H1 (cell line): Measurements from ENCODE around the gene ITGB8. TPM values are rescaled to one million over a fixed set of nuclear protein-coding genes. Genes with fewer than 3 reads are reported as not detected.

Experiments used
- polyA plus RNA-seq, 7 experiments: library from polyadenylated mRNA; depleted of rRNA in 3 of 7; stranded (reverse) in 5 of 7; unstranded in 2 of 7; fragments of >200 nt in 5 of 7; fragments of 200-250 nt in 2 of 7; gene quantifications; 1 replicate in 5 of 7; 2 replicates in 1 of 7; 4 replicates in 1 of 7; pipeline versions ENCODE4 v1.2.1 to v1.2.3, GENCODE V29; 2011 to 2013; ENCODE audit warnings: missing spikeins in 2 of 7, mixed read lengths in 2 of 7
- total RNA-seq: library from RNA; stranded (reverse); fragmentation: NEBNext Ultra II Directional; extraction: Animal tissue kit (Norgen Biotek cat#: 25700); gene quantifications from 2 replicates; pipeline ENCODE4 v1.2.1, GENCODE V29; 2021
- TF ChIP-seq, protein P1 (sequence below): fragments of 300-600 bp; sonication (generic); IDR thresholded peaks from 2 replicates; pipeline ENCODE4 v1.7.1; 2012; ENCODE audit warnings: low read length, moderate library complexity, mild to moderate bottlenecking, inconsistent platforms; ENCODE audit not compliant: insufficient replicate concordance

The ITGB8 gene
- total and polyA plus RNA-seq, 2 of the 8 experiments (the other 6 are each of a cell fraction or from before 2014, with no cell fraction given): 1.2 to 3.6 TPM

DNA sequence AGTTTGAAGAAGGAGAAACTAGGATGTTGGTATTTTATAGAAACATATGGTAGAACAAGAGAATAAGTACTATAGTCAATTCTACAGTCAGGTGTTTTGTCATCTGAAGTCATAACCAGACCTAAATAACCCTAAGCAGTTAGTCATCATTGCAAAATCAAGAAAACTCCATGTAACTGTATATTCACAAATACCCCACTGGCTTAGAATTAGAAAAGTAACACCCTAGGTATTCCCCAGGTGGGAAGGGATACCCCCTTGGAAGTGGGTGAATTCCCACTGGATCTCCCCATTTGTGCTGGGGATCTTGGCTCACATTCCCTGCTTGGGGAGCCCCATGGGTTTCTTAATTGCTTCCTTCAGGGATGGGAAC, 45.9 kb upstream of the ITGB8 start (continued):
- TF ChIP-seq, protein P1, sequence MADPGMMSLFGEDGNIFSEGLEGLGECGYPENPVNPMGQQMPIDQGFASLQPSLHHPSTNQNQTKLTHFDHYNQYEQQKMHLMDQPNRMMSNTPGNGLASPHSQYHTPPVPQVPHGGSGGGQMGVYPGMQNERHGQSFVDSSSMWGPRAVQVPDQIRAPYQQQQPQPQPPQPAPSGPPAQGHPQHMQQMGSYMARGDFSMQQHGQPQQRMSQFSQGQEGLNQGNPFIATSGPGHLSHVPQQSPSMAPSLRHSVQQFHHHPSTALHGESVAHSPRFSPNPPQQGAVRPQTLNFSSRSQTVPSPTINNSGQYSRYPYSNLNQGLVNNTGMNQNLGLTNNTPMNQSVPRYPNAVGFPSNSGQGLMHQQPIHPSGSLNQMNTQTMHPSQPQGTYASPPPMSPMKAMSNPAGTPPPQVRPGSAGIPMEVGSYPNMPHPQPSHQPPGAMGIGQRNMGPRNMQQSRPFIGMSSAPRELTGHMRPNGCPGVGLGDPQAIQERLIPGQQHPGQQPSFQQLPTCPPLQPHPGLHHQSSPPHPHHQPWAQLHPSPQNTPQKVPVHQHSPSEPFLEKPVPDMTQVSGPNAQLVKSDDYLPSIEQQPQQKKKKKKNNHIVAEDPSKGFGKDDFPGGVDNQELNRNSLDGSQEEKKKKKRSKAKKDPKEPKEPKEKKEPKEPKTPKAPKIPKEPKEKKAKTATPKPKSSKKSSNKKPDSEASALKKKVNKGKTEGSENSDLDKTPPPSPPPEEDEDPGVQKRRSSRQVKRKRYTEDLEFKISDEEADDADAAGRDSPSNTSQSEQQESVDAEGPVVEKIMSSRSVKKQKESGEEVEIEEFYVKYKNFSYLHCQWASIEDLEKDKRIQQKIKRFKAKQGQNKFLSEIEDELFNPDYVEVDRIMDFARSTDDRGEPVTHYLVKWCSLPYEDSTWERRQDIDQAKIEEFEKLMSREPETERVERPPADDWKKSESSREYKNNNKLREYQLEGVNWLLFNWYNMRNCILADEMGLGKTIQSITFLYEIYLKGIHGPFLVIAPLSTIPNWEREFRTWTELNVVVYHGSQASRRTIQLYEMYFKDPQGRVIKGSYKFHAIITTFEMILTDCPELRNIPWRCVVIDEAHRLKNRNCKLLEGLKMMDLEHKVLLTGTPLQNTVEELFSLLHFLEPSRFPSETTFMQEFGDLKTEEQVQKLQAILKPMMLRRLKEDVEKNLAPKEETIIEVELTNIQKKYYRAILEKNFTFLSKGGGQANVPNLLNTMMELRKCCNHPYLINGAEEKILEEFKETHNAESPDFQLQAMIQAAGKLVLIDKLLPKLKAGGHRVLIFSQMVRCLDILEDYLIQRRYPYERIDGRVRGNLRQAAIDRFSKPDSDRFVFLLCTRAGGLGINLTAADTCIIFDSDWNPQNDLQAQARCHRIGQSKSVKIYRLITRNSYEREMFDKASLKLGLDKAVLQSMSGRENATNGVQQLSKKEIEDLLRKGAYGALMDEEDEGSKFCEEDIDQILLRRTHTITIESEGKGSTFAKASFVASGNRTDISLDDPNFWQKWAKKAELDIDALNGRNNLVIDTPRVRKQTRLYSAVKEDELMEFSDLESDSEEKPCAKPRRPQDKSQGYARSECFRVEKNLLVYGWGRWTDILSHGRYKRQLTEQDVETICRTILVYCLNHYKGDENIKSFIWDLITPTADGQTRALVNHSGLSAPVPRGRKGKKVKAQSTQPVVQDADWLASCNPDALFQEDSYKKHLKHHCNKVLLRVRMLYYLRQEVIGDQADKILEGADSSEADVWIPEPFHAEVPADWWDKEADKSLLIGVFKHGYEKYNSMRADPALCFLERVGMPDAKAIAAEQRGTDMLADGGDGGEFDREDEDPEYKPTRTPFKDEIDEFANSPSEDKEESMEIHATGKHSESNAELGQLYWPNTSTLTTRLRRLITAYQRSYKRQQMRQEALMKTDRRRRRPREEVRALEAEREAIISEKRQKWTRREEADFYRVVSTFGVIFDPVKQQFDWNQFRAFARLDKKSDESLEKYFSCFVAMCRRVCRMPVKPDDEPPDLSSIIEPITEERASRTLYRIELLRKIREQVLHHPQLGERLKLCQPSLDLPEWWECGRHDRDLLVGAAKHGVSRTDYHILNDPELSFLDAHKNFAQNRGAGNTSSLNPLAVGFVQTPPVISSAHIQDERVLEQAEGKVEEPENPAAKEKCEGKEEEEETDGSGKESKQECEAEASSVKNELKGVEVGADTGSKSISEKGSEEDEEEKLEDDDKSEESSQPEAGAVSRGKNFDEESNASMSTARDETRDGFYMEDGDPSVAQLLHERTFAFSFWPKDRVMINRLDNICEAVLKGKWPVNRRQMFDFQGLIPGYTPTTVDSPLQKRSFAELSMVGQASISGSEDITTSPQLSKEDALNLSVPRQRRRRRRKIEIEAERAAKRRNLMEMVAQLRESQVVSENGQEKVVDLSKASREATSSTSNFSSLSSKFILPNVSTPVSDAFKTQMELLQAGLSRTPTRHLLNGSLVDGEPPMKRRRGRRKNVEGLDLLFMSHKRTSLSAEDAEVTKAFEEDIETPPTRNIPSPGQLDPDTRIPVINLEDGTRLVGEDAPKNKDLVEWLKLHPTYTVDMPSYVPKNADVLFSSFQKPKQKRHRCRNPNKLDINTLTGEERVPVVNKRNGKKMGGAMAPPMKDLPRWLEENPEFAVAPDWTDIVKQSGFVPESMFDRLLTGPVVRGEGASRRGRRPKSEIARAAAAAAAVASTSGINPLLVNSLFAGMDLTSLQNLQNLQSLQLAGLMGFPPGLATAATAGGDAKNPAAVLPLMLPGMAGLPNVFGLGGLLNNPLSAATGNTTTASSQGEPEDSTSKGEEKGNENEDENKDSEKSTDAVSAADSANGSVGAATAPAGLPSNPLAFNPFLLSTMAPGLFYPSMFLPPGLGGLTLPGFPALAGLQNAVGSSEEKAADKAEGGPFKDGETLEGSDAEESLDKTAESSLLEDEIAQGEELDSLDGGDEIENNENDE: no peak
